HL-60 (cell line): ENCODE measurements around the gene ZNF548.

ENCODE experiments used
- DNase-seq, 2 experiments: peaks; one replicate each; pipeline ENCODE4 v3.0.0-alpha.2; 2010 to 2020; ENCODE audit warnings: low read depth in 1 of 2, low spot score in 1 of 2
- H3K27ac ChIP-seq: fragments of 250-450 bp; sonication (Bioruptor Pico); replicated peaks from 2 replicates; pipeline ENCODE4 v1.5.1; 2020; ENCODE audit warnings: mild to moderate bottlenecking, moderate library complexity
- H3K27me3 ChIP-seq: fragments of 250-450 bp; sonication (Bioruptor Pico); 2 replicates; pipeline ENCODE4 v1.5.1; 2021; ENCODE audit warnings: mild to moderate bottlenecking, moderate library complexity; ENCODE audit not compliant: insufficient read depth, poor library complexity, severe bottlenecking
- H3K4me3 ChIP-seq: replicated peaks from 2 replicates; pipeline ENCODE4 v1.5.1; 2011; ENCODE audit warnings: mild to moderate bottlenecking, control low read depth, low read length; ENCODE audit not compliant: insufficient read depth
- GABPA ChIP-seq: IDR thresholded peaks from 2 replicates; pipeline ENCODE4 v1.6.1; 2012; ENCODE audit warnings: low read depth
- POLR2AphosphoS5 ChIP-seq: IDR thresholded peaks from 2 replicates; pipeline ENCODE4 v1.6.1; 2012; ENCODE audit warnings: low read depth
- SPI1 ChIP-seq: IDR thresholded peaks from 2 replicates; pipeline ENCODE4 v1.6.1; 2012; ENCODE audit warnings: low read depth, mild to moderate bottlenecking, borderline replicate concordance
- TF ChIP-seq, protein P1 (sequence below): IDR thresholded peaks from 2 replicates; pipeline ENCODE4 v1.6.1; 2012; ENCODE audit warnings: low read depth; ENCODE audit not compliant: insufficient replicate concordance
- TF ChIP-seq, protein P2 (sequence below): IDR thresholded peaks from one replicate; pipeline ENCODE4 v1.5.1; 2011; ENCODE audit warnings: low read length, control low read depth, inconsistent platforms; ENCODE audit not compliant: insufficient read depth

ZNF548 gene

DNA sequence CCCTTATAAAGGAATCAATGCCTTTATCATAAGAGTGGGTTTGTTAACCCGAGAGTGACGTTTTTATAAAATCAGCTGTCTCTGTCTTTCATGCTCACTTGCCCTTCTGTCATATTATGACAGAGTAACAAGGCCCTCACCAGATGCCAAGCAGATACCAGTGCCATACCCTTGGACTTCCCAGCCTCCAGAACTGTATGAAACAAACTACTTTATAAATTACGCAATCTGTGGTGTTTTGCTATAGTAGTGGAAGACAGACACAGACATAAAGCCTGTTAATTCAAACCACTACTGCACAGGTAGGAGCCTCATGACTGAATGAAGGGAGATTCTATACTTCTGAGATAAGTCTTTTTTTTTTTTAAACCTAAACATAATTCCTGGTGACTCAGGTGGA is 62.7 kb downstream of the ZNF548 start:
- Histone ChIP-seq H3K27ac (no peak overlapping the region), H3K4me3 (no peak overlapping the region), H3K27me3 (no peaks in the 10 kb centered on the region)
- TF ChIP-seq POLR2AphosphoS5 (no peak), GABPA (no peak), SPI1 (no peak)
- TF ChIP-seq, protein P1, sequence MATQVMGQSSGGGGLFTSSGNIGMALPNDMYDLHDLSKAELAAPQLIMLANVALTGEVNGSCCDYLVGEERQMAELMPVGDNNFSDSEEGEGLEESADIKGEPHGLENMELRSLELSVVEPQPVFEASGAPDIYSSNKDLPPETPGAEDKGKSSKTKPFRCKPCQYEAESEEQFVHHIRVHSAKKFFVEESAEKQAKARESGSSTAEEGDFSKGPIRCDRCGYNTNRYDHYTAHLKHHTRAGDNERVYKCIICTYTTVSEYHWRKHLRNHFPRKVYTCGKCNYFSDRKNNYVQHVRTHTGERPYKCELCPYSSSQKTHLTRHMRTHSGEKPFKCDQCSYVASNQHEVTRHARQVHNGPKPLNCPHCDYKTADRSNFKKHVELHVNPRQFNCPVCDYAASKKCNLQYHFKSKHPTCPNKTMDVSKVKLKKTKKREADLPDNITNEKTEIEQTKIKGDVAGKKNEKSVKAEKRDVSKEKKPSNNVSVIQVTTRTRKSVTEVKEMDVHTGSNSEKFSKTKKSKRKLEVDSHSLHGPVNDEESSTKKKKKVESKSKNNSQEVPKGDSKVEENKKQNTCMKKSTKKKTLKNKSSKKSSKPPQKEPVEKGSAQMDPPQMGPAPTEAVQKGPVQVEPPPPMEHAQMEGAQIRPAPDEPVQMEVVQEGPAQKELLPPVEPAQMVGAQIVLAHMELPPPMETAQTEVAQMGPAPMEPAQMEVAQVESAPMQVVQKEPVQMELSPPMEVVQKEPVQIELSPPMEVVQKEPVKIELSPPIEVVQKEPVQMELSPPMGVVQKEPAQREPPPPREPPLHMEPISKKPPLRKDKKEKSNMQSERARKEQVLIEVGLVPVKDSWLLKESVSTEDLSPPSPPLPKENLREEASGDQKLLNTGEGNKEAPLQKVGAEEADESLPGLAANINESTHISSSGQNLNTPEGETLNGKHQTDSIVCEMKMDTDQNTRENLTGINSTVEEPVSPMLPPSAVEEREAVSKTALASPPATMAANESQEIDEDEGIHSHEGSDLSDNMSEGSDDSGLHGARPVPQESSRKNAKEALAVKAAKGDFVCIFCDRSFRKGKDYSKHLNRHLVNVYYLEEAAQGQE, result no peak
- TF ChIP-seq, protein P2, sequence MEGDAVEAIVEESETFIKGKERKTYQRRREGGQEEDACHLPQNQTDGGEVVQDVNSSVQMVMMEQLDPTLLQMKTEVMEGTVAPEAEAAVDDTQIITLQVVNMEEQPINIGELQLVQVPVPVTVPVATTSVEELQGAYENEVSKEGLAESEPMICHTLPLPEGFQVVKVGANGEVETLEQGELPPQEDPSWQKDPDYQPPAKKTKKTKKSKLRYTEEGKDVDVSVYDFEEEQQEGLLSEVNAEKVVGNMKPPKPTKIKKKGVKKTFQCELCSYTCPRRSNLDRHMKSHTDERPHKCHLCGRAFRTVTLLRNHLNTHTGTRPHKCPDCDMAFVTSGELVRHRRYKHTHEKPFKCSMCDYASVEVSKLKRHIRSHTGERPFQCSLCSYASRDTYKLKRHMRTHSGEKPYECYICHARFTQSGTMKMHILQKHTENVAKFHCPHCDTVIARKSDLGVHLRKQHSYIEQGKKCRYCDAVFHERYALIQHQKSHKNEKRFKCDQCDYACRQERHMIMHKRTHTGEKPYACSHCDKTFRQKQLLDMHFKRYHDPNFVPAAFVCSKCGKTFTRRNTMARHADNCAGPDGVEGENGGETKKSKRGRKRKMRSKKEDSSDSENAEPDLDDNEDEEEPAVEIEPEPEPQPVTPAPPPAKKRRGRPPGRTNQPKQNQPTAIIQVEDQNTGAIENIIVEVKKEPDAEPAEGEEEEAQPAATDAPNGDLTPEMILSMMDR, result no peak
- DNase-seq, result no peak
